BLaER1 (cell line): ENCODE data around the gene RNF220.

Source experiments
- H3K27ac ChIP-seq: shearing (Covaris generic); formaldehyde crosslinking; 2 replicates; pipeline ENCODE4 v1.8.1; 2022
- H3K27me3 ChIP-seq: shearing (Covaris generic); formaldehyde crosslinking; 2 replicates; pipeline ENCODE4 v1.8.1; 2022
- H3K36me3 ChIP-seq: shearing (Covaris generic); formaldehyde crosslinking; 2 replicates; pipeline ENCODE4 v1.8.1; 2022
- H3K4me1 ChIP-seq: shearing (Covaris generic); formaldehyde crosslinking; 2 replicates; pipeline ENCODE4 v1.8.1; 2022
- H3K4me2 ChIP-seq: shearing (Covaris generic); formaldehyde crosslinking; 2 replicates; pipeline ENCODE4 v1.8.1; 2022
- H3K4me3 ChIP-seq: shearing (Covaris generic); formaldehyde crosslinking; 2 replicates; pipeline ENCODE4 v1.8.1; 2022
- H3K9ac ChIP-seq: shearing (Covaris generic); formaldehyde crosslinking; 2 replicates; pipeline ENCODE4 v1.8.1; 2022
- H3K9me3 ChIP-seq: shearing (Covaris generic); formaldehyde crosslinking; 2 replicates; pipeline ENCODE4 v1.8.1; 2022
- H4K20me1 ChIP-seq: shearing (Covaris generic); formaldehyde crosslinking; 2 replicates; pipeline ENCODE4 v1.8.1; 2022
- Cebpa-rat ChIP-seq: shearing (Covaris generic); IDR thresholded peaks from 2 replicates; pipeline ENCODE4 v1.8.1; 2022

RNF220 gene

DNA sequence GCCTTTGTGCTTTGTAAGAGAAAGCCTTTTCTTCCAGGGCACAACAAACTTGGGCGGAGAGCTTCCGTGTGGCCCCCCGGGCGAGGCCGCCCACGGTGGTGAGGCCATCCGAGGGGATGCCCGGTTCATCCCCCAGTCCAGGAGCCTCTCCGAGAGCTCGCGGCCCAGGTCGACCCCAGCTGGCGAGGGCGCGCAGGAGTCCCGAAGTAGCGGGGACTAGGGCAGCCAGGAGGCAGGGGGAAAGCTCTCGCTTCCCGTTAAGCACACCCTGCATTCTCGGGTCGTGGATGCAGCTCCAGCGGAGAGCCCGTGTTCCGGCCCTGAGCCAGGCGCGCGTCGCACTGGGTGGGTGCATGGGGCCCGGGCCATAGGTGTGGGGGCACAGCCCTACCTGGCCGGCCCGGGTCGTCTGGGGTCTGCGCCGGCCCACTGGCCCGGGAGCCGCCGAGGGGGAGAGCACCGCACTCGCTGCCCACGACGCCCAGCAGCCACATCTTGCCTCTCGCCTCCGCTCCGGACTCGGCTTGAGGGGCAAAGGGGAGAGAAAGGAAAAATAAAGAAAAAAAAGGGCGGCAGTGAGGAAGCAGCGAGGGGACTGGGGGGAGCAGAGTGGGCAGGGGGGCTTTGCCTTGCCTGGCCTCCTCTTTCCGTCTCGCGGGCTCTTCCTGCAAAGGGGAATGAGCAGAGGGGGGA, 1.8 kb downstream of the RNF220 start:
- H3K9ac ChIP-seq = no peak overlapping the region
- TF ChIP-seq Cebpa-rat = no peak
- no peak overlapping the region for H3K4me3 ChIP-seq
- no peak overlapping the region for H3K27ac ChIP-seq
- H3K9me3 ChIP-seq = peaks cover 14% of the 10 kb centered on the region
- peaks cover 99% of the 10 kb centered on the region for H3K27me3 ChIP-seq
- peaks cover 79% of the 10 kb centered on the region for H4K20me1 ChIP-seq
- peaks cover 9% of the 10 kb centered on the region; the same call in 1 of the 2 replicates for H3K4me1 ChIP-seq
- no peaks in the 10 kb centered on the region for H3K36me3 ChIP-seq
- H3K4me2 ChIP-seq = no peak overlapping the region

- peaks cover 86% of the 10 kb centered on the region for H4K20me1 ChIP-seq
- peaks cover 18% of the 10 kb centered on the region for H3K9me3 ChIP-seq
- no peak overlapping the region for H3K9ac ChIP-seq
- peaks cover 9% of the 10 kb centered on the region; the same call in 1 of the 2 replicates for H3K4me1 ChIP-seq
- H3K27me3 ChIP-seq = peaks cover 99% of the 10 kb centered on the region
- no peaks in the 10 kb centered on the region for H3K36me3 ChIP-seq
- H3K4me3 ChIP-seq = no peak overlapping the region; the same call in 1 of the 2 replicates
- H3K27ac ChIP-seq = no peak overlapping the region
- TF ChIP-seq Cebpa-rat = no peak
- no peak overlapping the region for H3K4me2 ChIP-seq
These were observed 2.6 kb downstream of the RNF220 start for GRCh38 chr1:44407430-44408211.

GRCh38 chr1:44408212-44408582, 3.1 kb downstream of the RNF220 start:
- Histone ChIP-seq H3K27ac (no peak overlapping the region), H3K4me3 (no peak overlapping the region), H3K36me3 (no peaks in the 10 kb centered on the region), H3K9me3 (peaks cover 18% of the 10 kb centered on the region), H3K9ac (no peak overlapping the region), H4K20me1 (peaks cover 92% of the 10 kb centered on the region), H3K4me1 (peaks cover 9% of the 10 kb centered on the region; the same call in 1 of the 2 replicates), H3K4me2 (no peak overlapping the region), H3K27me3 (peaks cover 99% of the 10 kb centered on the region)
- TF ChIP-seq Cebpa-rat = no peak

- no peak overlapping the region for H3K4me2 ChIP-seq
- H3K4me3 ChIP-seq = no peak overlapping the region
- H3K9me3 ChIP-seq = peaks cover 18% of the 10 kb centered on the region
- H4K20me1 ChIP-seq = peaks cover 99% of the 10 kb centered on the region
- no peak overlapping the region for H3K9ac ChIP-seq
- H3K4me1 ChIP-seq = peaks cover 9% of the 10 kb centered on the region; the same call in 1 of the 2 replicates
- no peak overlapping the region for H3K27ac ChIP-seq
- H3K27me3 ChIP-seq = peaks cover 100% of the 10 kb centered on the region
- TF ChIP-seq Cebpa-rat = no peak
- no peaks in the 10 kb centered on the region for H3K36me3 ChIP-seq
These were observed 3.9 kb downstream of the RNF220 start for GRCh38 chr1:44408632-44409602.

DNA sequence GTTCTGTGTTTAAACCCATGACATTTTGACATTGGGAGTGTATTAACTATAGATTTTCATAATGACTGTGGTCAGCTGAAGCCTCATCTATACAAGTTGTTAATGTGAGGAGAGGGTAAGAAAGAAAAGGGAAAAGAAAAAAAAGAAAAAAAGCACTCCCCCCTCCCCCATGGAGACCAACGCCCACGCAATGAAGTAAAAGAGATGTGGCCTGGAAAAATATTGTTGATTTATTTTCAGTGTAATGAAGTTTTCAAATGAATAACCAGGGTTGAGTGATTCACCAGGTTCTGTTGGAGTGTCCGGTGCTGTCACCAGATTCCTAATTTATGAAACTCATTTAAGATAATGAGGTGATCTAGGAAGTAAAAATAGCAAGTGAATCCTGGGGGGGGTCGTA, 4.7 kb downstream of the RNF220 start:
- Histone ChIP-seq H3K27ac (no peak overlapping the region), H3K4me2 (no peak overlapping the region), H3K36me3 (no peaks in the 10 kb centered on the region), H3K4me1 (peaks cover 9% of the 10 kb centered on the region; the same call in 1 of the 2 replicates), H3K27me3 (peaks cover 100% of the 10 kb centered on the region), H3K9ac (no peak overlapping the region), H3K4me3 (no peak overlapping the region), H4K20me1 (peaks cover 98% of the 10 kb centered on the region), H3K9me3 (peaks cover 18% of the 10 kb centered on the region)
- TF ChIP-seq Cebpa-rat = no peak

GRCh38 chr1:44411861-44412260, 6.8 kb downstream of the RNF220 start:
- Histone ChIP-seq H3K4me3 (no peak overlapping the region), H3K36me3 (no peaks in the 10 kb centered on the region), H3K4me1 (no peaks in the 10 kb centered on the region), H4K20me1 (peaks cover 96% of the 10 kb centered on the region), H3K27ac (no peak overlapping the region), H3K27me3 (peaks cover 100% of the 10 kb centered on the region), H3K9ac (no peak overlapping the region), H3K4me2 (no peak overlapping the region), H3K9me3 (peaks cover 18% of the 10 kb centered on the region)
- 0 out of 2 replicates have a peak, but pooled peaks have one; percentile 32 for TF ChIP-seq Cebpa-rat

GRCh38 chr1:44412601-44413000, 7.5 kb downstream of the RNF220 start:
- Histone ChIP-seq H3K4me3 (no peak overlapping the region), H3K27me3 (peaks cover 100% of the 10 kb centered on the region), H3K27ac (no peak overlapping the region), H3K9me3 (peaks cover 13% of the 10 kb centered on the region), H3K4me2 (no peak overlapping the region), H3K36me3 (no peaks in the 10 kb centered on the region), H4K20me1 (peaks cover 96% of the 10 kb centered on the region), H3K9ac (no peak overlapping the region), H3K4me1 (peaks cover 4% of the 10 kb centered on the region)
- TF ChIP-seq Cebpa-rat = no peak

- H3K4me3 ChIP-seq = no peak overlapping the region
- H3K9ac ChIP-seq = no peak overlapping the region
- no peaks in the 10 kb centered on the region for H3K36me3 ChIP-seq
- H3K4me1 ChIP-seq = peaks cover 11% of the 10 kb centered on the region
- TF ChIP-seq Cebpa-rat = no peak
- peaks cover 6% of the 10 kb centered on the region; the same call in 1 of the 2 replicates for H3K9me3 ChIP-seq
- peaks cover 96% of the 10 kb centered on the region for H4K20me1 ChIP-seq
- H3K4me2 ChIP-seq = no peak overlapping the region
- no peak overlapping the region for H3K27ac ChIP-seq
- H3K27me3 ChIP-seq = peaks cover 100% of the 10 kb centered on the region
These were observed 8.7 kb downstream of the RNF220 start for GRCh38 chr1:44413740-44414139.

DNA sequence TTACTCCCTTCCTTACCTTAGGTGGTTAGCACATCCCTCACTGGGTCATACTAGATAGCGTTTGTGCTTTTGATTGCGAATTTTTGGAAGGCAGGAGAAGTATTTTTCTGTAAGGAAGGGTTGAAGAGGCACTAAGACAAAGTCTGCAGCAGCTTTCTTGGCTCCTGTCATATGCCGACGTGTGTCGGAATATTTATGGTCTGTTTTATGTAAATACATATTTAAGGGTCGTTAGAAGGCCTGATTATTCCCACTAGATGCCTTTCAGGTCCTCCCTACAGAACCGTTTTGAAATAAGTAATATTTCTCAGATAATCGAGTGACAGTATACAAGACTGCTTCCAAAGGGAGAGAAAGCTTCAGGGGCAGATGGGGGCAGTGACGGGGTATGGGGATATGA, 10.0 kb downstream of the RNF220 start:
- peaks cover 11% of the 10 kb centered on the region for H3K4me1 ChIP-seq
- peaks cover 87% of the 10 kb centered on the region for H4K20me1 ChIP-seq
- H3K27me3 ChIP-seq = peaks cover 100% of the 10 kb centered on the region
- H3K36me3 ChIP-seq = no peaks in the 10 kb centered on the region
- H3K4me2 ChIP-seq = no peak overlapping the region
- TF ChIP-seq Cebpa-rat = no peak
- peaks cover 6% of the 10 kb centered on the region; the same call in 1 of the 2 replicates for H3K9me3 ChIP-seq
- no peak overlapping the region for H3K4me3 ChIP-seq
- H3K27ac ChIP-seq = no peak overlapping the region
- H3K9ac ChIP-seq = no peak overlapping the region
